GM23338 (cell line): ENCODE measurements around the gene LAMC2.

Experiments
- EZH2phosphoT487 ChIP-seq: fragments of 200-600 bp; sonication (generic); IDR thresholded peaks from one replicate; pipeline ENCODE4 v1.8.1; 2018; ENCODE audit warnings: antibody characterized with exemption; ENCODE audit not compliant: unreplicated experiment
- POLR2AphosphoS5 ChIP-seq: IDR thresholded peaks from 2 replicates; pipeline ENCODE4 v1.6.1; 2016; ENCODE audit warnings: antibody characterized with exemption, low read depth
- TF ChIP-seq, protein P1 (sequence below), 2 experiments: fragments of 200-600 bp in 1 of 2; sonication (generic) in 1 of 2; conservative IDR thresholded peaks; 2 replicates each; pipeline versions ENCODE4 v1.5.1 to v1.6.1; 2016 to 2017; ENCODE audit warnings: antibody characterized with exemption in 2 of 2, low read depth in 2 of 2, mild to moderate bottlenecking in 2 of 2, moderate library complexity in 1 of 2

- TF ChIP-seq, protein P1, sequence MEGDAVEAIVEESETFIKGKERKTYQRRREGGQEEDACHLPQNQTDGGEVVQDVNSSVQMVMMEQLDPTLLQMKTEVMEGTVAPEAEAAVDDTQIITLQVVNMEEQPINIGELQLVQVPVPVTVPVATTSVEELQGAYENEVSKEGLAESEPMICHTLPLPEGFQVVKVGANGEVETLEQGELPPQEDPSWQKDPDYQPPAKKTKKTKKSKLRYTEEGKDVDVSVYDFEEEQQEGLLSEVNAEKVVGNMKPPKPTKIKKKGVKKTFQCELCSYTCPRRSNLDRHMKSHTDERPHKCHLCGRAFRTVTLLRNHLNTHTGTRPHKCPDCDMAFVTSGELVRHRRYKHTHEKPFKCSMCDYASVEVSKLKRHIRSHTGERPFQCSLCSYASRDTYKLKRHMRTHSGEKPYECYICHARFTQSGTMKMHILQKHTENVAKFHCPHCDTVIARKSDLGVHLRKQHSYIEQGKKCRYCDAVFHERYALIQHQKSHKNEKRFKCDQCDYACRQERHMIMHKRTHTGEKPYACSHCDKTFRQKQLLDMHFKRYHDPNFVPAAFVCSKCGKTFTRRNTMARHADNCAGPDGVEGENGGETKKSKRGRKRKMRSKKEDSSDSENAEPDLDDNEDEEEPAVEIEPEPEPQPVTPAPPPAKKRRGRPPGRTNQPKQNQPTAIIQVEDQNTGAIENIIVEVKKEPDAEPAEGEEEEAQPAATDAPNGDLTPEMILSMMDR (conservative IDR thresholded peaks at IDR 0.05; ENCODE audit: low read depth in 2 of 2), result no peak
- TF ChIP-seq POLR2AphosphoS5 (no peak), EZH2phosphoT487 (no peak)
These were observed 38.3 kb upstream of the LAMC2 start for GRCh38 chr1:183147735-183148134.
